GM12878 (cell line): ENCODE measurements around the gene ACTR5. TPM values are rescaled to one million over a fixed set of nuclear protein-coding genes. Genes with fewer than 3 reads are reported as not detected.

Experiments
- ATAC-seq: fragments of 200-7000 bp; cut with Tn5 transposase; 3 replicates; pipeline ENCODE4 v1.9.1; 2020; ENCODE audit warnings: mild to moderate bottlenecking, moderate library complexity
- BruUV-seq: library from RNA; stranded (reverse); fragments of 400-500 nt; replicated peaks from 2 replicates; lab custom pipeline; 2021; lab: Mats Ljungman, UMichigan
- CTCF ChIA-PET: fragments of 300-600 bp; sonication (Branson Sonifier 250); formaldehyde crosslinking; extraction: SDS; loops from one replicate; lab custom pipeline; 2021; ENCODE audit warnings: inconsistent platforms; lab: Yijun Ruan, JAX
- POLR2A ChIA-PET: fragments of 350-600 bp; formaldehyde crosslinking; extraction: SDS; loops from one replicate; lab custom pipeline; 2021; ENCODE audit warnings: inconsistent platforms; lab: Charles Lee
- RAD21 ChIA-PET: fragments of 300-600 bp; sonication (Branson Sonifier 250); formaldehyde crosslinking; loops from one replicate; lab custom pipeline; 2023; ENCODE audit warnings: antibody characterized with exemption; ENCODE audit not compliant: unreplicated experiment; lab: Charles Lee
- SMC1A ChIA-PET: fragments of 300-600 bp; sonication (Branson Sonifier 250); formaldehyde crosslinking; loops from one replicate; lab custom pipeline; 2023; ENCODE audit not compliant: unreplicated experiment, uncharacterized antibody; lab: Charles Lee
- DNase-seq: peaks from one replicate; pipeline ENCODE4 v3.0.0-alpha.2; 2011; ENCODE audit warnings: low read depth, low spot score
- FAIRE-seq: peaks from 3 replicates; lab custom pipeline; 2011; peaks lifted over from hg19 to GRCh38; lab: Jason Lieb, UNC
- H2AFZ ChIP-seq: 2 replicates; pipeline ENCODE4 v1.6.0; 2011; ENCODE audit warnings: low read depth, low read length, control low read depth; ENCODE audit not compliant: control insufficient read depth
- H3K27ac ChIP-seq: 2 replicates; pipeline ENCODE4 v1.5.1; 2011; ENCODE audit warnings: control low read depth; ENCODE audit not compliant: control insufficient read depth, insufficient read depth
- H3K27me3 ChIP-seq, 2 experiments: replicated peaks in 1 of 2; 2 replicates each; pipeline versions ENCODE4 v1.6.0 to v1.6.1; 2011; ENCODE audit warnings: low read length in 1 of 2; ENCODE audit not compliant: control insufficient read depth in 2 of 2, insufficient read depth in 2 of 2
- H3K36me3 ChIP-seq, 2 experiments: 2 replicates each; pipeline ENCODE4 v1.5.1; 2011; ENCODE audit warnings: low read length in 1 of 2; ENCODE audit not compliant: control insufficient read depth in 2 of 2, insufficient read depth in 2 of 2
- H3K4me1 ChIP-seq: 2 replicates; pipeline ENCODE4 v1.6.1; 2011; ENCODE audit warnings: mild to moderate bottlenecking, low read length, moderate library complexity, mixed read lengths; ENCODE audit not compliant: control insufficient read depth, insufficient read depth
- H3K4me2 ChIP-seq: 2 replicates; pipeline ENCODE4 v1.6.0; 2011; ENCODE audit warnings: control low read depth; ENCODE audit not compliant: control insufficient read depth, insufficient read depth
- H3K4me3 ChIP-seq: fragments of 200-600 bp; sonication (generic); 2 replicates; pipeline ENCODE4 v1.5.1; 2016
- H3K79me2 ChIP-seq: 2 replicates; pipeline ENCODE4 v1.6.0; 2011; ENCODE audit warnings: low read length; ENCODE audit not compliant: control insufficient read depth, insufficient read depth
- H3K9ac ChIP-seq: 2 replicates; pipeline ENCODE4 v1.8.0; 2011; ENCODE audit warnings: low read length, control low read depth, mixed read lengths; ENCODE audit not compliant: control insufficient read depth, insufficient read depth
- H3K9me3 ChIP-seq: replicated peaks from 3 replicates; pipeline ENCODE4 v1.5.1; 2011; ENCODE audit warnings: mild to moderate bottlenecking, low read length; ENCODE audit not compliant: control insufficient read depth, insufficient read depth
- H4K20me1 ChIP-seq: 2 replicates; pipeline ENCODE4 v1.6.0; 2011; ENCODE audit not compliant: control insufficient read depth, insufficient read depth
- KAT2A ChIP-seq: conservative IDR thresholded peaks from 2 replicates; pipeline ENCODE4 v1.6.1; 2011; ENCODE audit warnings: low read depth, low read length; ENCODE audit not compliant: control insufficient read depth
- STAT1 ChIP-seq: fragments of 450-650 bp; conservative IDR thresholded peaks from 2 replicates; pipeline ENCODE4 v1.6.1; 2014; ENCODE audit warnings: antibody characterized with exemption, mild to moderate bottlenecking
- SUZ12 ChIP-seq: fragments of 200-600 bp; sonication (generic); IDR thresholded peaks from one replicate; pipeline ENCODE4 v1.6.1; 2018; ENCODE audit warnings: antibody characterized with exemption, mild to moderate bottlenecking; ENCODE audit not compliant: unreplicated experiment
- TCF7 ChIP-seq: IDR thresholded peaks from 2 replicates; pipeline ENCODE4 v1.6.1; 2014; ENCODE audit warnings: antibody characterized with exemption, borderline replicate concordance
- ZBED1 ChIP-seq: IDR thresholded peaks from 2 replicates; pipeline ENCODE4 v1.6.1; 2016; ENCODE audit warnings: borderline replicate concordance
- WGBS: methylation state at CpG from one replicate; pipeline ENCODE4 v1.1.6; 2016; ENCODE audit warnings: low lambda C conversion rate; ENCODE audit not compliant: insufficient replicate concordance, insufficient coverage; ENCODE audit errors: missing lambda C conversion rate; 5-methylcytosine and 5-hydroxymethylcytosine counted together
- in situ Hi-C: fragments of 300-500 bp; cut with MboI; formaldehyde crosslinking; loops from 9 replicates; pipeline ENCODE4 v1.14.3; 2018; ENCODE audit warnings: mixed read lengths
- intact Hi-C: fragments of 100-400 bp; cut with micrococcal nuclease; formaldehyde crosslinking; loops from one replicate; pipeline ENCODE4 v1.14.2; 2022; ENCODE audit not compliant: unreplicated experiment
- polyA plus RNA-seq, 11 experiments: library from polyadenylated mRNA; depleted of rRNA in 4 of 11; unstranded in 6 of 11; stranded (reverse) in 5 of 11; fragments of >200 nt; fragmentation: Nextera tagmentation in 4 of 11; fragmentation: Illumina TruSeq in 1 of 11; extraction: Ambion mirVana in 4 of 11; extraction: Trizol in 1 of 11; gene quantifications; 1 replicate in 1 of 11; 2 replicates in 10 of 11; pipeline versions ENCODE4 v1.2.1 to v1.2.3, GENCODE V29; 2011 to 2016; ENCODE audit warnings: inconsistent platforms in 2 of 11, missing spikeins in 2 of 11, low read depth in 1 of 11
- total RNA-seq, 4 experiments: library from RNA; depleted of rRNA in 3 of 4; stranded (reverse); fragments of >200 nt in 3 of 4; fragmentation: Illumina TruSeq in 1 of 4; extraction: Trizol in 1 of 4; gene quantifications; 2 replicates each; pipeline versions ENCODE4 v1.2.1 to v1.2.3, GENCODE V29; 2013 to 2021

Gene ACTR5
- total and polyA plus RNA-seq, 10 of the 15 experiments (the other 5 are each of a cell fraction or from before 2014, with no cell fraction given): 0.52 to 14.7 (median 8.8) TPM

GRCh38 chr20:38723017-38723847 is 25.0 kb upstream of the ACTR5 start:
- CTCF ChIA-PET: interaction anchor here (1.8 kb wide), 1 partner anchor 170 kb away, joined by 4 read pairs; no protein-coding TSS in a partner anchor
- intact Hi-C loops: no loop called here

GRCh38 chr20:38723848-38724625 is 24.2 kb upstream of the ACTR5 start, which contains the start of gene SLC32A1:
Gene SLC32A1 (plus strand): TSS chr20:38724486. CDS start chr20:38724725, 239 bp downstream.
- in situ Hi-C loops (no loop called here), intact Hi-C loops (no loop called here)
- WGBS: 55% methylated on average over 35 of the region's 76 CpGs
- SMC1A ChIA-PET: interaction anchor here (0.9 kb wide), 1 partner anchor 9 kb away, joined by 3 read pairs; no protein-coding TSS in a partner anchor
- Histone ChIP-seq H3K4me3 (no peak within 1 kb of the TSS; the same call in 1 of the 2 replicates), H3K27me3 (peaks cover 42 to 58% of the 10 kb centered on the region in 2 experiments), H3K9ac (no peak within 1 kb of the TSS), H4K20me1 (no peaks in the 10 kb centered on the region), H3K79me2 (no peaks in the 10 kb centered on the region), H3K4me2 (peak within 1 kb of the TSS; percentile 41; the same call in 1 of the 2 replicates), H3K27ac (no peak within 1 kb of the TSS), H3K36me3 (no peaks in the 10 kb centered on the region), H3K9me3 (peaks cover 7% of the 10 kb centered on the region; the same call in 1 of the 3 replicates), H2AFZ (no peak within 1 kb of the TSS), H3K4me1 (peaks cover 5% of the 10 kb centered on the region)
- CTCF ChIA-PET: interaction anchor here (1.8 to 2.2 kb wide), 2 partner anchors 169 kb away, joined by 4 to 19 read pairs; no protein-coding TSS in a partner anchor
- FAIRE-seq (no peak), ATAC-seq (no peak), DNase-seq (no peak)
- TF ChIP-seq SUZ12: peak; percentile 75
- no peak for TF ChIP-seq ZBED1
- POLR2A ChIA-PET: no interaction called here
- BruUV-seq: no TSS peak
- RAD21 ChIA-PET: interaction anchor here (1.1 kb wide), 1 partner anchor 154 kb away, joined by 3 read pairs; no protein-coding TSS in a partner anchor

More at GRCh38 chr20:38723017-38723847, 25.0 kb upstream of the ACTR5 start:
- Histone ChIP-seq H3K4me1 (peaks cover 5% of the 10 kb centered on the region; the same call in 1 of the 2 replicates), H2AFZ (no peak overlapping the region), H3K36me3 (no peaks in the 10 kb centered on the region), H3K9ac (no peak overlapping the region), H3K79me2 (no peaks in the 10 kb centered on the region), H4K20me1 (no peaks in the 10 kb centered on the region), H3K9me3 (peaks cover 5% of the 10 kb centered on the region; the same call in 1 of the 3 replicates), H3K27ac (no peak overlapping the region), H3K27me3 (peaks cover 39 to 54% of the 10 kb centered on the region in 2 experiments), H3K4me2 (no peak overlapping the region), H3K4me3 (no peak overlapping the region)
- BruUV-seq: no TSS peak
- DNase-seq: no peak
- in situ Hi-C loops: no loop called here
- TF ChIP-seq KAT2A (no peak), STAT1 (no peak), TCF7 (no peak)
- POLR2A ChIA-PET: no interaction called here
- 5% methylated on average over 56 of the region's 56 CpGs for WGBS
- no peak for FAIRE-seq
- SMC1A ChIA-PET: no interaction called here
- ATAC-seq: no peak
- RAD21 ChIA-PET: interaction anchor here (1.1 kb wide), 1 partner anchor 76 kb away, joined by 3 read pairs; no protein-coding TSS in a partner anchor
